M059J (cell line): ENCODE results near the gene VWA5B2. TPM values are rescaled to one million over a fixed set of nuclear protein-coding genes. Genes with fewer than 3 reads are reported as not detected.
A peak's percentile ranks its signal among the peaks of the same experiment; 100 is the strongest.
"Not testable (repeated sequence)": the region's sequence is repeated elsewhere in the genome, so short reads cannot be mapped to it uniquely, and the experiment has no call there.

ENCODE experiments used
- DNase-seq: peaks from one replicate; pipeline ENCODE4 v3.0.0-alpha.2; 2012; ENCODE audit warnings: low read depth
- total RNA-seq: library from RNA; depleted of rRNA; stranded (reverse); fragments of >200 nt; shearing (Covaris generic); gene quantifications from 2 replicates; pipeline ENCODE4 v1.2.3, GENCODE V29; 2014

VWA5B2 gene
- total RNA-seq, 1 experiment from 2014 or later, result not detected

DNA sequence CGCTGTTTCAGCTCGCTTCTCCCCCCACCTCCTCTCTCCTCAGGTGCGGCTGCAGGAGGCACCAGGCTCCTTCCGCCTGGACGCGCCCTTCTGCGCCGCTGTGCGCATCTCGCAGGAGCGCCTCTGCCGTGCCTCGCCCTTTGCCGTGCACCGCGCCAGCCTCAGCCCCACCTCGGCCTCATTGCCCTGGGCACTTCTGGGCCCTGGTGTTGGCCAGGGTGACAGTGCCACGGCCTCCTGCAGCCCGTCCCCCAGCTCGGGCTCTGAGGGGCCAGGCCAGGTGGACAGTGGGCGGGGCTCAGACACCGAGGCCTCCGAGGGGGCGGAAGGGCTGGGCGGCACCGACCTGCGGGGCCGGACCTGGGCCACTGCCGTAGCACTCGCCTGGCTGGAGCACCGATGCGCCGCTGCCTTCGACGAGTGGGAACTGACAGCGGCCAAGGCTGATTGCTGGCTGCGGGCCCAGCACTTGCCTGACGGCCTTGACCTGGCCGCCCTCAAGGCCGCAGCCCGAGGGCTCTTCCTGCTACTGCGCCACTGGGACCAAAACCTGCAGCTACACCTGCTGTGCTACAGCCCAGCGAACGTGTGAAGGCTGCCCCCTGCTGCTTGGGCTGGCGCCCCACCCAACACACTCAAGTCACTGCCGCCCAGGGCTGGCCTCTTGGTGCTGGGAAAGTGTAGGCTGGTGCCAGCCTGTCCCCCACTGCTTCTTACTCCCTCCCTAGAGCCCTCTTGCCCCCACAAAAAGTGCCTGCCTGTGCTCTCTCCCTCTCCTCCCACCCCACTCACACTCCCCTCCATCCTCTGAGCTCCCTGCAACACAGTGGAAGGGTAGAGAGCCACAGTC is 12.3 kb downstream of the VWA5B2 start:
- no peak for DNase-seq

DNA sequence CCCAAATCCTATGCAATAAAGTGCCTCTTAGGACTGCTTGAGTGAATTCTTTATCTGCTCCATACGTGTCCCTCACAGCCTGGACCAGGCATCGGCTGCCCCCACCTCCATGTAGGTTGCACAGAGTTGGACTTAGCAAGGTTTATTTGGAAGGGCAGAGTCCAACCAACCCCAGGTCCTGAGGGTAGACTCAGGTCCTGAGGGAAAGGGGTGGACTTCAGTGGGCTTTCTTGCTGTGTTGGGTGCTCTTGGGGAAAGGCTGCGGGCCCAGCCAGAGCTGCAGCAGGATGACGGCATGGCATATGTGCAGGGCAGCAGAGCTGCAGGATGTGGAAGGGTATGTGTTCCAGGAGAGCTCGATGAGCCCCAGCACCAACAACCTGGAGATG is 12.9 kb downstream of the VWA5B2 start:
- no peak for DNase-seq

DNA sequence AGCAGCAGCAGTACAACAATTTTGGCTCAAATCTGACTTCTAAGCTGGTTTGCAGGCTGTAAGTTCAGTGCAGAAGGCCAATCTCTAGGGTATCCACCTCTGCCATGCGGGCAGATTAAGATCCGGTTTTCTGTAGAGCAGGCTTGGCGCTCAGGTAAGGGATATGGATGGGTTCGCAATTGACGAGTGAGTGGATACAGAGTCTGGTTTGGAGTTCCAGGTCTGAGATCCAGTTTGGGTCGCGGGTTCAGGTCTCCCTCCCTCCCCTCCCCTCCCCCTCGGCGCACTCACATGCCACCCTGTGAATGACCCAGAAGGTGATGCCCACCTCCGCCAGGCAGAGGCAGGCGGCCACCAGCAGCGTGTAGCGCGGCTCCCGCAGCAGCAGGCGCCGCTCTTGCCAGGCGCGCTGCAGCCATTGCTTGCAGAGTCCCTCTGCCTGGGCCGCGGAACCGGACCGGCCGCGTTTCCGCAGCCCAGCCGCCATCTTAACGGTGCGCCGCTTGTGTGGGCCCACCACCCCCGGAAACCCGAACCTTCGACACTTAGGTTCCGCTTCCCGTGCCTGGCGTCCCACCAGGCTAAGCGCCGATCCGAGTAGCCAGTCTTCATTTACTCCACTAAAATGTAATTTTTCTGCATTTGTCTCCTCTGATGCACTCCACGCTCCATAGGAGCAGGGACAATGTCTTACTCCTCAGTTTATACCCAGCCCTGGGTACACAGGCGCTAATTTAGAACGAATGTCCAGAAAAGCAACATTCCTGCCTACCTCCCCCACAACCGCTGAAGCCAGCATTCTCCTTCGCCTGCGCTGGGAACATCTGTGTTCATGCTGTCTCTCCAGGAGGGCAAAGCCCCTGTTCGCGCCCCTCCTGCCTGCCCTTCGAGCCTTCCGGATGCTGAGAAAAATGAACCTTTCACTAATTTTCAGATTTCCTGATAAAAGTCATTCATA is 19.3 kb downstream of the VWA5B2 start, which contains the start of gene ALG3:
Gene ALG3, minus strand, starts transcription at position 509 of the 958 bp plus-strand sequence. Its CDS starts 22 bp downstream, at position 487.
- DNase-seq, result peak; percentile 83

GRCh38 chr3:184249412-184250166 is 20.2 kb downstream of the VWA5B2 start, which contains the start of gene EEF1AKMT4:
Gene EEF1AKMT4, plus strand, starts transcription at chr3:184249672. Its CDS starts 23 bp downstream, at chr3:184249695.
- DNase-seq, result peak; percentile 99

- peak; percentile 94 for DNase-seq
These were observed 20.9 kb downstream of the VWA5B2 start for GRCh38 chr3:184250167-184250828.

GRCh38 chr3:184255291-184256039 is 26.1 kb downstream of the VWA5B2 start:
- DNase-seq, result peak; percentile 46

DNA sequence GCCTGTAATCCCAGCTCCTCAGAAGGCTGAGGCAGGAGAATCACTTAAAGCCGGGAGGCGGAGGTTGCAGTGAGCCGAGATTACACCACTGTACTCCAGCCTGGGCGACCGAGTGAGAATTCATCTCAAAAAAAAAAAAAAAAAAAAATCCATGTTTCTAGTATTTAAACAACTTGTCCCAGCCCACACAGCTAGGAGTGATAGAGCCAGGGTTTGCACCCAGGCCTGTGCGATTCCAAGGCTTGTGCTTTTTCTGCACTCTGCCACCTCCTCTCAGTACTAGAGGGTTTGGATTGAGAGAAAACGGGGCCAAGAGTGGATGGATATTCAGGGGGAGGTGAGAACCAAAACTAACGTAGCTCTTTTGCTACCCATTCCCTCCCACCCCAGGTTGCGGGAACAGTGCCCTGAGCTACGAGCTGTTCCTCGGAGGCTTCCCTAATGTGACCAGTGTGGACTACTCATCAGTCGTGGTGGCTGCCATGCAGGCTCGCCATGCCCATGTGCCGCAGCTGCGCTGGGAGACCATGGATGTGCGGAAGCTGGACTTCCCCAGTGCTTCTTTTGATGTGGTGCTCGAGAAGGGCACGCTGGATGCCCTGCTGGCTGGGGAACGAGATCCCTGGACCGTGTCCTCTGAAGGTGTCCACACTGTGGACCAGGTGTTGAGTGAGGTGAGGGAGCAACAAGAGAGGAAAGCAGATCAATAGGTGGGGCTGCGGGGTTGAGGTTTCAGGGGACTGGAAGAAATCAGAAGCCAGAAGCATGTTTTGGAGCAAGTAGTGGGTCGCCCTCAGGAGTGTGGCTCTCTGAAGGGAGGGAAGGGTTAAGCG is 27.9 kb downstream of the VWA5B2 start:
- no peak for DNase-seq

- no peak for DNase-seq
These were observed 29.5 kb downstream of the VWA5B2 start for GRCh38 chr3:184258926-184259325.

DNA sequence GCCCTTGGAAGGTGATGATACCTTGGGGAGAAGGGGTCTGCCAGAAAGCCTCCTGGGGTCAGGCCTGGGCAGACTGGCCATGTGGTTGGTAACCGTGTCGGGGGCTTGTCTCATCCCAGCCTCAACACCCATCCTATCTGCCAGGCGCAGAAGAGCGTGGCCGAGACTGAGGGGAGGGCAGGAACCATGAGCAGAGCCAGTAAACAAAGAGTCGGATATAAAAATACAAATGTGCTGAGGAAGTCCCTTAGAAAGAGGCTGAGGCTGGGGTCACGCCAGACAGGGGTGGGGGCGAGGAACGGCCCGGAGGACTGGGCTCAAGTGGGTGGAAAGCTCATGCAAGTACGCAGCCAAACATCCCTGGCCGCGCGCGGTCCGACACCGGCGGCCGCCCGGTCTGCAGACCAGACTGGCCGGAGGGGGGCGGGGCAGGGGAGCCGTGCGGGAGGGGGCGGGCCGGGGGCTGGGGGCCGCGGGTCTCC is 30.1 kb downstream of the VWA5B2 start:
- no peak for DNase-seq

DNA sequence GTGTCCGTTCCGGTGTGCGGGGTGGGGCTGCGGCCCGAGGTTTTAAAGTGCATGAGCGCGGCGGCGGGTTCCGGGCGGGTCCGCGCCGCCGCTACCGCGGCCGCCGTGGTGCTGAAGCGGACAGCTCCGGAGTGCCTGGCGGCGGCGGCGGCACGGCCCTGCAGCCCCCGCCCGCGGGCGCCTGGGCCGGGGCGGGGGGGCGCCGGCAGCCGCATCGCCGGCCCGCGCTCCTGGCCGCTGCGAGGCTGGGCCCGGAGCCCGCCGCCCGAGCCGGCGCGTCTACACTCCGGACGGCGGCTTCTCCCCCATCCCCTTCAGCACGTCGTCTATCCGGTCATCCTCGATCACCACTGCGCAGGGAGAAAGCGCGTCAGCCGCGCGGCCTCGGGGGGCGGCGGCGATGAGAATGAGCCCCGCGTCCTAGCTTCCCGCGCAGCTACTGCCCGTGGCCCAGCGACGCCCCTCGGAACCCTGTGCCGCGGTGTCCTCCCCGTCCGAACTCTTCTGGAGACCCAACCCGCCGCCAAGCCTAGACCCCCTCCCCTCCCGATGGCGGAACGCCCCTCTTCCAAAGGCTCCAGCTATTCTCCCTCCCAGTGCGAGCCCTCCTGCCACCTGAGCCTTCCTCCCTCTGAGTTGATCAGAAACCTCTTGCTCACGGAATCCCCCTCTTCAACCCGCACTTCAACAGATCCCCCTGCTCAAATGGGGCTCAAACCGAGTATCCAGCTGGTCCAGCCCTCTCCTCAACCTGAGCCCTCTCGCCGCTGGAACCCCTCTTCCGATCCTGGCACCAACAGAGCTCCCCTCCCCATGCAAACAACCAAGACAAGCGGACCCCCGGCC is 30.7 kb downstream of the VWA5B2 start:
- peak; percentile 45 for DNase-seq

- no peak for DNase-seq
These were observed 31.4 kb downstream of the VWA5B2 start for GRCh38 chr3:184260724-184261269.

GRCh38 chr3:184261270-184261853 is 32.0 kb downstream of the VWA5B2 start, which contains the start of gene CAMK2N2:
Gene CAMK2N2, minus strand, starts transcription at chr3:184261553. Its CDS starts 268 bp downstream, at chr3:184261285.
- DNase-seq, result peak; percentile 81

DNA sequence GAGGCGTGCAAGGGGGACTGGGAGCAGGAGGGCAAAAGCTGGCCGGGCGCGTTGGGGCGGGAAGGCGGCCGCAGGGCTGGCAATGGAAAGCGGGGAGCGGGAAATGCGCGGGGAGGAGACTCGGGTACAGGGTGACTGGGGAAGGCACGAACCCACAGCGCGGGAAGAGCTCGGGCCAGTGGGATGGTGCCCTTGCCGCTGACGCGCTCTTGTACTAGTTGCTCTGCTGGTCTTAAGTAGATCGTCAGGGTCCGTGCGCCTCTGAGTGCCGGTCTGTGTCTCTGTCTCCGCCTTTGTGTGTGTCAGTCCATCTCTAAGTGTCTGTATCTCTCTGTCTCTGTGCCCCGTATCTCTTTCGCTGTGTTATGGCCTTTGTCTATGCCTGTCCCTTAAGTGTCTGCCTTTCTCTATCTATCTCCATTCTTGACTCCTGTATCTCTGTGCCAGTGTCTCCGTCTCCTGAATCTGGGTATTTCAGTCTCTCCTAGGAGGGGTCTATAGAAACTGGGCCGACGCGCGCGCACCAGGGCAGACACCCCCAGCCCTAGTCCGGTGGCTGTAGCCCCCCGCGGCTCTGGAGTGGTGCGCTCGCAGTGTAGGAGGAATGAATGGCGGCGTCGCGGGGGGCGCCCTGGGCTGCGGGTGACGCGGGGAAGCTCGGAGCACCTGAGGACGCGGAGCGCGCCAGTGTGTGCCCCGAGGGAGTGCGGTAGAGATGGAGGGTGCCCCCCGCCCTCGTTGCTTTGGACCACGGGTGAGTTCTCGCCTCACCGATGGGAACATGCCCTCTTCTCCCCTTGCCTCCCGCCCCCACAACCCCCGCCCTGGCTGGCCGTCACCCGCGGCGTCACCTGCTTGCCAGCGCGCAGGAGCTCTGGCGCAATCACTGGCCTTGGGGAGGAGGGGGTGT is 32.7 kb downstream of the VWA5B2 start:
- DNase-seq, result peak; percentile 68

DNA sequence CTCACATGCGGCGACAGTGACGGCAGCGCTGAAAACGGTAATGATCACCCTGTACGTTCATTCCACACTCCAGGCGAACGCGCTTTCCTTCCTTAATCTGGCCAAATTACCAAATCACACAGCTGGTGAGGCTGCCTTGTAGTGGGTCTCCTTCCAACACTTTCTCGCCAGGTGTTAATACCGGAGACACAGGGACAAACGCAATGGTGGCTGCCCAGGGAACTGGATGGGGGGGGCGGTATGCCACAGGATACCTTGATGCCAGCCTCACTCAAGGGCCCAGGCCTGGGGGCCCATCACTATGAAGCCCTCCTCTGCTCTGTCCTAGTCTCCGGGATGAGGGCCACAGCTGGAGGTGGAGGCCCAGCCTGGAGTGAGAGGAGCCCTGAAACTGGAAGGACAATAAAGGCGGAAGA is 33.4 kb downstream of the VWA5B2 start:
- DNase-seq, result no peak

DNA sequence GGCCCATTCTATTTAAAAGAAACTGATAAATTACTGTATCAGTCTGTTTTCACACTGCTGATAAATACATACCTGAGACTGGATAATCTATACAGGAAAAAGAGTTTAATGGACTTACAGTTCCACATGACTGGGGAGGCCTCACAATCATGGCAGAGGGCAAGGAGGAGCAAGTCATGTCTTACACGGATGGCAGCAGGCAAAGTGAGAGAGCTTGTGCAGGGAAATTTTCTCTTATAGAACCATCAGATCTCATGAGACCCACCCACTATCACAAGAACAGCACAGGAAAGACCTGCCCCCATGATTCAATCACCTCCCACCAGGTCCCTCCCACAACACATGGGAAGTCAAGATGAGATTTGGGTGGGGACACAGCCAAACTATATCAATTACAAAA is 37.9 kb downstream of the VWA5B2 start:
- not testable (repeated sequence) for DNase-seq

DNA sequence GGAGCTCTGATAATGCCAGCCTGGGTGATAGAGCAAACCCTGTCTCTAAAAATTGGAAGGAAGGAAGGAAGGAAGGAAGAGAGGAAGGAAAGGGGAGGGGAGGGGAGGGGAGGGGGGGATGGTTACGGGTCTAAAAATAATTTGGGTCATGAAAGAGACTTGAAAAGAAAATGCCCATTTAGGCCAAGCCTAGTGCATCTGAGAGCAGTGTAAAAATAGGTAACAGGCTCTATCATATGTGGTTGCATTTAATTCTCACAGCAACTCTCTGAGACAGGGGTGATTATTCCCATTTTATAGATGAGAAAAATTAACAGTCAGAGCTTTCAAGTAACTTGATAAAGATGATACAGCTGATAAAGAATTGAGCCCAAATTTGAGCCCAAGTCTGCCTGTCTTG is 42.9 kb downstream of the VWA5B2 start:
- no peak for DNase-seq
